DOHH2 (cell line): Measurements from ENCODE around the gene GPR171.

Source experiments
- CTCF ChIP-seq: fragments of 200-600 bp; sonication (generic); IDR thresholded peaks from one replicate; pipeline ENCODE4 v1.5.1; 2014; ENCODE audit warnings: antibody characterized with exemption, mild to moderate bottlenecking, low read depth, low read length; ENCODE audit not compliant: poor library complexity, severe bottlenecking
- EZH2phosphoT487 ChIP-seq: fragments of 200-600 bp; sonication (generic); IDR thresholded peaks from 2 replicates; pipeline ENCODE4 v1.6.1; 2017; ENCODE audit warnings: borderline replicate concordance, mild to moderate bottlenecking, antibody characterized with exemption, low read length, moderate library complexity, mixed read lengths

- TF ChIP-seq CTCF (no peak), EZH2phosphoT487 (no peak)
These were observed 50.4 kb downstream of the GPR171 start for GRCh38 chr3:151152455-151153079.
